ENCODE results near the gene EGLN3.
"Not testable (repeated sequence)": the region's sequence is repeated elsewhere in the genome, so short reads cannot be mapped to it uniquely, and the experiment has no call there.

The EGLN3 gene

DNA sequence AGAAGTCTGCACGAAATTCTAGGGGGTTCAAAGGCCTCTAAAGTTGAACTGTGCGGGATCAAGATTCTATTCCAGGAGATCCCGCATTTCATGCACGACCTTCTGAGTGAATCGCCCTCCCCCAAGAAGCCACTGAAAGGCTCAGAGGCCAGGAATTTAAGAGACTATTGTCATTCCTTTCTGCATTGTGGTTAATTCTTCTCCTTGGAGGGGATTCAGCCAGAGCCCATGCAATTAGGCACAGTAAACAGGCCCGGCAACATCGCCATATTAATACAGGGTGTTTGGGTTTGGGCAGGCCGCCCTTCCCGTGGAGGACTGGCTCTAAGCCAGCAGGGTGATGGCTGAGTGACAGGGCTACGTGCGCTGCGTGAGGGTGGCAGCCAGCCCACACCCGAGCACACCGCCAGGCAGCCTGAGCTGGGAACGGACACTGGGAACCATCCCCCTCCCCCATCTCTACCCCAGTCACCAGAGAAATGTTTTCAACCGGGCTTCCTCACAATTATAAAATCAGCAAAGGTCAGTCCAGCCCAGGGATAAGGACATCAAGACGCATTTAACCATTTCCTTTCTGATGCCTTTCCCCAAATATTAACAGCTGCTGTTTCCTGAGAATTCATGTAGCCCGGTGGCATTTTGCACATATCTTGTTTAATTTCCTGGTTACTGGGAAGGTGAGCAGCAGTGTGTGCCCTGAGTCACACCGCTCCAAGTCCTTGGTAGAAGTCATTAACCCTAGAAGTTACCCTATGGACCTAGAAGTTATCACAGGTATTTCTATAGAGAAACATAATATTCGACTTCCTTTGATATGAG, 12.5 kb downstream of the EGLN3 start:
- DNase-seq (ENCODE audit: low read depth in 2 of 3, low spot score in 1 of 3), result no peak

DNA sequence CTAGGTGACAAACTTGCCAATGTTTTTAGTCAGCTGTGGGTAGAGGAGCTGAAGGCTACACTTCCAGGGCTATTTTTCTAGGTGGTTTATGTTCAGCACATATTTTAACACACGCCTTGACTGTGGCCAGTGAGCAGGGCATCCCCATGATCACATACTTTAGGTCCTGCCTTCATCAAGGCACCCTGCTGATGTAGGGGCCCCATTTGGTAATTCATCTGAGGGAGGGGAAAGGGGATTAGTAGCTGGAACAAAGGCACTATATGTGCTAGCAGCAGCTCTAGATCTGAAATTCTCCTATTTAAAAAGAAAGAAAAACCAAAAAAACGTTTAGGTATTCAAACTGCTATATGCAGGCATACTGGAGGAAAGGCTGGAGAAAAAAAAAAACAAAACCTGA, 14.5 kb downstream of the EGLN3 start:
- no peak for DNase-seq (ENCODE audit: low read depth in 2 of 3, low spot score in 1 of 3)

DNA sequence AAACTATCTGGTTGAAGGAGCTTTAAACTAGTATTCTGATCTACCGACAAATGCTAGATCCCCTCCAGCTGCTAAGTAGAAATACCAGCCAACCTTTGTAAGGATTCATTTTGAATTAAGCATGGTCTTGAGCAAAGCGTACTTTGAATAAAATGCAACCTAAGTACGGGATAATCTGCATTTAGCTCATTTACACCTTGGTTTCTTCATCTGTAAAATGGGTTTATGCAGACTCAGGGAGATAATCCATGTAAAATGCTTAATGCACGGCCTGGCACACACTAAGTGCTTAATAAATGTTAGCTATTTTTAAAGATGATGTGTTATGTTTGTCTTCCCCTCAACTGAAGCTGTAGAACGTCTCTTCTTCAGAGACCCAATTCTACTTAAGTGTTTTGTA, 15.9 kb downstream of the EGLN3 start:
- no peak for DNase-seq (ENCODE audit: low read depth in 2 of 3, low spot score in 1 of 3)

DNA sequence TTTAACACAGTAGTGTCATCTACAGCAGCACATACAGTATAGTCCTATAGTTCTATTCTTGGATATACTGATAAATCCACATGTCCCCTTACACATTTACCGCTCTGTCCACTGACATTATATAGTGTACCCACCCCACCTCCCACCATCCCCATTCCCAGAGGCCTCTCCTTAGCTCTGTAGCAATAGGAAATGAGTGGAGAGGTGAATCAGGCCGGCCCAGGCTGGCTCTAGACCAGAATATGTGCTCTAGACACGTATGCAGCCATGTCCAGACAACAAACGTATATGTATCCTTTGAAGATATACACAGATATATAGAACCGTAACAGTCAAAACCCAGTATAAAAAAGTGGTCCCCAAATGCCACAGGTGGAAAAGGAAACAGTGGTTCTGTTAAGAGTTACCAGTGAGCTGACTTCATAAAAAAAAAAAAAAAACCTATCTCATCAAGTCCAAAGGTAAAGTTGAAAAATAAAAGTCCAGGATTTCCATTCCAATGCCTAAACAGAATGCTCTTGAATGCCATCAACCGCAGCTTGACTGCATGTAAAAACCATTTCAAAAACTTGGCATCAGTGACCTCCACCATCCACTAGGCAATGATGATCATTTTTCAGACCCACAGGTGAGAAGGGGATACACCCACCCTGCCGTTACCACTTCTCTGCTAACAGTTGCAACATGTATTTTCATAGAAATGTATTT, 16.7 kb downstream of the EGLN3 start:
- no peak for DNase-seq (ENCODE audit: low read depth in 2 of 3, low spot score in 1 of 3)

DNA sequence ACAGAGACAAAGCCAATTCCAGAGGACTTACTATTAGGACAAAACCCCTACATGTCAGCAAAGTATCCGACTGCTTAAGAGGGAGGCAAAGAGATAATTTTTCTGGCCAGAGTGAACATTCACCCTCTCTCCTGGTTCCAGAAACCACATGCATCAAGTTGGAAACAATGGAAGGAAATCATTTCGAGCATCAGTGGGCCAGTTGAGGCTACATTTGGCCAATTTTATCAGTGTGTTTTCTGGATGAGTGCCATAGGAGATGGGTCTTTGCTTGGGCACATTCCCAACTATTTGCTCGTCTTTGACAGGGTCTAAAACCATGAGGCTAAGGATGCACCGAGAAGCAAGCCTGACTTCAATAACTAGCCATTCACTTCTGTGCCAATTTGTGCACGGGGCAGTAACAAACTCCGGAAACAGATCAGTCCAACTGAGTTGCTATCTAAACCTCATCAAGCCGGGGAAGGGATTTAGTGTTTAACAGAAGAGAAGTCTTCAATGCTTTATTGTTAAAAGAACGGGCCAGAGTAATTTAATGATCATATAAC, 17.4 kb downstream of the EGLN3 start:
- DNase-seq (ENCODE audit: low read depth in 2 of 3, low spot score in 1 of 3), result no peak

DNA sequence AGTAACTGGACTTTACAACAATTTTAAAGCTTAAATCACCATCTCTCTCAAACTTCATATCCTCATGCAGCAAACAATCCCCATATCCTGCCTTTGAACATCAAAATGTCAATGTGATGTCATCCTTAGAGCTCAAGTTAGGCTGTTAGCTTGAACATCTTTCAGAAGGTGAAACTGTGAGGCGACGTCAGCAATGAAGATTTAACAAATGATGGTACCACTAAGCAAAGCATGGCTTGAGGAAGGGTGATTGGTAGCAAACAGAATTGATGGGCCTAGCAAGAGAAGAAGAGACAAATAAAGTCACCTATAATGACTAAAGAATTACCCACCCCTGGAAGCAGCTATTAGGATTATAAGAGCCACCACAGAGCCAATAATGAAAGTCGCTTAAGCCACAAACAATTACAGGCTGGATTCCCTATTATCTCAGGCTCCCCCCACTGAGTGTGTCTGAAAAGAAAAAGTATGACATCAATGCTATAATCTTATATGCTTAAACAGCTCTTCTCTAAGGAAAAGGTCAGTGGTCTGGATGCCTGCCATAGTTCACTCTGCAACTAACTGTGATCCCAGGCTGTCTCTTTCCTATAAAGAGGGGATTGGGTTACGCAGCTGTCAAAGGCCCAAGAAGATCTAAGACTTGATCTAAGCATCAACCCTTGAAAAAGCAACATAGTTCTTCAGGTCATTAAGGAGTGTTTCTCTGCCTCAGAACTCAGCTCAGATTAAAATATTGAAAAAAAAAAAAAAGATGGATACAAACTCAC, 18.1 kb downstream of the EGLN3 start:
- DNase-seq (ENCODE audit: low read depth in 2 of 3, low spot score in 1 of 3), result no peak

DNA sequence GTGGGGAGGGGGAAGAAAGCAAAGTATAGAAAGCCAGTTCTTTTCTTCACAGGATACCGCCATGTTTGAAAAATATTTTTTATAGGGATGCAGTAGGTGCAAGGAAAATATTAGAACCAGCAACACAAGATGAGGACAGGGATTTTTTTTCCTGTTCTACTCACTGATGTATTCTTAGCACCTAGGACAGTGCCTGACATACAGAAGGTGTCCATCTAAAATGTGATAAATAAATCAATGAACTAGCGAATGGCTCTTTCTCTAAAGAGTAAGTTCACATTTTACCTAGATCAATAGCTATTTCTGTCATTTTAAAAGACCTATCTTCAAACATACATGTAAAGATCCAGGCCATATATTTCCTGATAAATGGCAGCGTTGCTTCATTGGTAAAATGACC, 18.8 kb downstream of the EGLN3 start:
- DNase-seq (ENCODE audit: low read depth in 2 of 3, low spot score in 1 of 3), result no peak

DNA sequence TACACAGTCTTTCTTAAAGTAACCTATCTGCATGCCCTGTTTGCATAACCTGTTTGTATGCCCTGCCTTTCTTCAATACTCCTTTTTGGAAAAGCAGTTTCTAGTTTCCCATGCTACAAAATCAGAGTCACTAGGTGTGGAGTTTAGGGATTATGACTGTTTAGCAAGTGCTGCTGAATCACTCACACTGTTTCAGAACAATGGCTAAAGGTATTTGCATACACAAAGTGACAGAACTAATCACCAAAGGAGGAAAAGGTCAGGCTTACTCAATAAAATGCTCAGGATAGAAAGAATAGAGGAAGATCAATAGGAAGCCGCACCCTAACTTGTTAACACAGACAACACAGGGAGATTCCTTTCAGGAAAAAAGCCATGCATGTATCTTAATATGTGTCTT, 19.4 kb downstream of the EGLN3 start:
- DNase-seq (ENCODE audit: low read depth in 2 of 3, low spot score in 1 of 3), result no peak

DNA sequence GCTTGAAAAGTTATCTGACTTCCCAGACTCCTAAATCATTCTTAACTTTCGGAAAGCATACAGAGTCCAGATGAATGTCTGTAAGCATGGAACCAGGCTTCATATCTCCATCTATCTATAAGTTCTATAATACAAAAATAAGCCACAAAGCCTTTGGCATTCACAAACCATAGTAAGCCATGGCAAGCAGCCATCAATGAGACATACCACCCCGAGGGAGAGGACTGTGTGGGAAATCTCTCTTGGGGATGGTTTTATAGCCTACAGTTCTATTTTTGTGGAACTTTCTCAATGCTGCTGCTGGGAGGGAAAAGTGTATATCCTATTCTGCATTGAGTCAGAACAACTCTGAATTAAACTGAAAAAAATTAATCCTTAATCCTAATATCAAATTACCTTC, 20.4 kb downstream of the EGLN3 start:
- DNase-seq (ENCODE audit: low read depth in 2 of 3, low spot score in 1 of 3), result no peak

DNA sequence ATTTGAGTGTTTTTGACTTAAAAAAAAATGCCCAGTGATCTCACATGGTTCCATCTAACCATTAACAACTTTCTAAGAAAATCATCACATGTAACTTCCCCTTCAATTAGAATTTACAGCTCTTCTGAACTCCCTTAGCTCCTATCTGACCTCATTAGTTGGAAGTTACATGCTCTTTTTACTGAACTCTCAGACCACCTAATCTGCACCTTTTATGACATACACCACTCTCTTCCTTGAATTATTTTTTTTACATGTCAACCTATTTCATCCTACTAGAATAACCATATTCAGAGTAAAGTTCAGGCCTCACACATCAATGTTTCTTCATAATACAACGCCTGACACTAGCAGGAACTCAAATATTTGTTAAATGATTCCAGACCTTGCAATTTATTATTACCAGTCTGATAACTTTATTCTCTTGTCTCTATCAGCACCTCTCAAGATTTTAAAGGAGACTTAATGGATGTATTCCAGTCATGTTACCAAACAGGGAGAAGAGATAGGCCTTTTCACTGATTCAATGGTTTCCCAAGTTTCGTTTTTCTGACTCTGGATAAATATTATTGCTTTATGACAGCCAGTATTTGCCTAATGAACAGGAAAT, 21.0 kb downstream of the EGLN3 start:
- no peak for DNase-seq (ENCODE audit: low read depth in 2 of 3, low spot score in 1 of 3)

DNA sequence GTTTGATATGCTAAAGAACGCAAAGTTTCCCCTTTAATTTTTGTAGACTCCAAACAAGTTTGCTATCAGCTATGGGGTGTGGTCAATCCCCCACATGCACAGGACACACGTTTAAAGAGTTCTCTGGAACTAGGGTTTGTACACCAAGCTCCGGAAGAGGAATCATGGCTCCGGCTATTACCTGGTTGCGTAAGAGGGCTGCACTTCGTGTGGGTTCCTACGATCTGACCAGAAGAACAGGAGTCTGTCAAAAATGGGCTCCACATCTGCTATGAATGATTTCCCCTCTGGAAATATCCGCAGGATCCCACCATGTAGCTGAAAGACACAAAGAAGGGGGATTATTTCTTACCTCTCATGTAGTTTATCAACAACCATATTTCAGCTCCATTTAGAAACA, 22.0 kb downstream of the EGLN3 start:
- no peak for DNase-seq (ENCODE audit: low read depth in 2 of 3, low spot score in 1 of 3)

DNA sequence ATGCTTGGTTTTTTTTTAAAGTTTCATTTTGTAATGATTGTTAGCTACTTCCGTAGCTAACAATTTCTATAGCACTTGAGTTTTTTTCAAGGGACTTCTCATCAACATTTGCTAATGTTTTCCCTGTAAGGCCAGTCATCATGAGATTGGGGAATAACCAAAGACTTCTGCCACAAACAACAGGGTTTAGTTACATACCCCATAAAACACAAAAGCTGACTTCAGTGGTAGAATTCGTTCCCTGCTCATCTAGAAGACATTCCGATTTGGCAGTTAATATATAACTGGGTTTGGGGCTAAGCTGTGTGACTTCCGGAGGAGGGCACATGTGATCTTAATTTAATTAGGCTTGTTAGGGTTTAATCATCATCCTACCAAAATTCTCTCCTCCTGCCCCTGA, 22.9 kb downstream of the EGLN3 start:
- DNase-seq (ENCODE audit: low read depth in 2 of 3, low spot score in 1 of 3), result no peak

DNA sequence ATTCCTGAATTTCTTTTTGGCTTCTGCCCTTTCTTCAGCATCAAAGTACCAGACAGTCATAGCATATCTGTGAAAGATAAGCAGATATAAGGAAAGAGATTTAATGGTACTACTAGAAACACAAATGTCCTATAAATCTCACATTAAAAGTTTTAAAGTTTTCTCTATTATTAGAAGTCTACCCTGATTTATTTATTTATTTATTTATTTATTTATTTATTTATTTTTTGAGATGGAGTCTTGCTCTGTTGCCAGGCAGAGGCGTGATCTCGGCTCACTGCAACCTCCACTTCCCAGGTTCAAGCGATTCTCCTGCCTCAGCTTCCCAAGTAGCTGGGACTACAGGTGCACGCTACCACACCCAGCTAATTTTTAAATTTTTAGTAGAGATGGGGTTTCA, 23.9 kb downstream of the EGLN3 start:
- DNase-seq (ENCODE audit: low read depth in 2 of 3, low spot score in 1 of 3), result not testable (repeated sequence)

DNA sequence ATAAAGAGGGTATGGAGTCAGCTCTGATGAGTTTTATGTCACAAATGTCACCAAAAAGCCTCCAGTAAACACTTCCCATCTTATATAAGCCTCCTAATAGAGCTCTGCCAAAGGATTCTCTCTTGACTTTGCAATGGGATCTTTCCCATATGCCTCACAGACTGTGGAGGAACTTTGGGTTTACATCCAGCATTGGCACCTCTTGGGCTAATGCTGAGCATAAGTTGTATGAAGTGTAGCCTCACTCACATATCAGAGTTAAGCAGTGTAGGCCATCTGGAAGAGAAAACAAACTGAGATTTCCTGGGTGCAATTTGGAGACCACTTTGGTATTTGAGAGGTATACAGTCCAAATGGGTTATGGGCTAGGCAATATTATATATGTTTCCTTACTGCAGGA, 24.9 kb downstream of the EGLN3 start:
- no peak for DNase-seq (ENCODE audit: low read depth in 2 of 3, low spot score in 1 of 3)

DNA sequence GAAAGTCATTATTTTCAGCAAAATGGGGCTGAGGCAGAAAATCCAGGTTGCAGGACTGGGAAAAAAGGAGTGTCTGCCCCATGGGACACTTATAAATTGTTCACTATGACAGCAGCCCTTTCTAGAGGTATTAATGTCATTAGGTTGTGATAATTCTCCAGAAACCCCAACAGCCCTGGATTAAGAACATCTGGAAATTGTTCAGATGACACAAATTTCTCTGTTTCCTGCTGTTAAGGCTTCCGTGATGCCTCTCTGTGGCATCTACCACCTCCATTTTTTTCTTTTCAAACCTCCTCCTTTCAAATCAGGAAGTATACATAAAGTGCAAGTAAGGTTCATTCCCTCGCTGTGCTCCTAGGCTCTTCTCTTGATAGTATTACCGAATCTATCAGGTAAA, 25.6 kb downstream of the EGLN3 start:
- DNase-seq (ENCODE audit: low read depth in 2 of 3, low spot score in 1 of 3), result no peak

DNA sequence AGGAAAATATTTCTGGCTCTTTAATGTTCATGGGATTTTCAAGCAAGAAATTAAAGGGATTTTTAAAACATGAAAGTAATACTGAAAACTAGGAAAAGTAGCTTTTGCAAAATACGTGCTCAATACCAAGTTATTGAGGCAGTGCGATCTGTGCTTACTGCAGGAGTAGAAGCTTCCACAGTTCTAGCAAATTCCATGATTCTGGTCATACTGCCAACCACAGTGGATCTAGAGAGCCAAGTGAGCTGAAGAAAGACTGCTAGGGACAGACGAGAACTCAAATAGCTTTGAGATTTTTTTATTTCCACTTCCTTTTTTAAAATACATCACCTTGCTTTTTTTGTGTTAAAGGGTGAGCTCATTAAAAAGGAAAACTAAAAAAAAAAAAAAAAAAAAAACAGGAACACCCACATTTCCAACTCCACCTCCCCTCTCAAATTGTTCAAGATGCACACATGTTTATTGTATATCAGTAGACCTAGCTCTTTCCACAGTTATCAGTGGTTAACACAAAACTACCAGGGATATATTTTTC, 26.2 kb downstream of the EGLN3 start:
- DNase-seq (ENCODE audit: low read depth in 2 of 3, low spot score in 1 of 3), result no peak

DNA sequence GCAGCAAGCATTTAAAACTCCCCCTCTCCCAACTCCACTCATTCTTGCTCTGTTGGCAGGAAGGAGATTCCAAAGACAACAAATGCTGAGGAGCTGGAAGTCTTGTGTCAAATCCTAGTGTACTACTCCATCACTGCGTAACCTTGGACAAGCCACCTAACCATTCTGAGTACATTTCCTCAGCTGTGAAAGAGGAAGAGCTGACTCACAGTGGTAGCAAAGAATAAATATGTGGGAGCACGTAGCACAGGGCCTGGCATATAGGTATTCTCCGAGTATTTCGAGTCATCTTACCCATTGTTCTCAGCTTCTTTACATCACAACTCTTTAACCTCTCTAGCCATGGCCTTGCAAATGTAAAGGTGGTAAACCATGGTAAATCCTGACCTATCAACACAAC, 28.7 kb downstream of the EGLN3 start:
- no peak for DNase-seq (ENCODE audit: low read depth in 2 of 3, low spot score in 1 of 3)

DNA sequence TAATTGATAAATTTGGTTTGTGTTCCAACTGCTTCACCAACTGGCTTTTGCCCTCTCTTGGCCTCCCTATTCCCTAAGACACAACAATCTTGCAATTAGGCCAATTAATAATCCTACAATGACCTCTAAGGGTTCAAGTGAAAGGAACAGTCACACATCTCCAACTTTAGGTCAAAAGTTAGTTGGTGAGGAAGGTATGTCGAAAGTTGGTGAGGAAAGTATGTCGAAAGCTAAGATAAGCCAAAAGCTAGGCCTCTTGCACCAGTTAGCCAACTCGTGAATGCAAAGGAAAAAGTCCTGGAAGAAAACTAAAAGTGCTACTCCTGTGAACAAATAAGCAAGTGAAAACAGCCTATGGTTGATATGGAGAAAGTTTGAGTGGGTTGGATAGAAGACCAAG, 32.6 kb downstream of the EGLN3 start:
- no peak for DNase-seq (ENCODE audit: low read depth in 2 of 3, low spot score in 1 of 3)

DNA sequence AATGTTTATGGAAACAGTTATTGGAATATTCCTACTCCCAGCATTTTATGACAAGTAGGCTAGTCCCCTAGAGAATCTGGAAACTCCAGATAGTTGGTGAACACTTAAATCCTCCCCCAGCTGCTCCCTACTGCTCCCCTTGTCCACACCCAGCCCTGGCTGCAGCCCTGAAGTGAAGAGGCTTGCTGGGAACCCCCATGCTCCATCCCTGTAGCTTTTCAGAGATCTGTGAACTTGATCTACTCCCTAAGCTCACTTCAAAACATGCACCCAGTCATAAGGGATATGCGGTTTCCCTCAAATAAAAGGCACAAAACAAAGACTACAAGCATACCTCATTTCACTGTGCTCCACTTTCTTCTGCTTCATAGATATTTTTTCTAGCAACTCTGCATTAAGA, 33.2 kb downstream of the EGLN3 start:
- no peak for DNase-seq (ENCODE audit: low read depth in 2 of 3, low spot score in 1 of 3)

DNA sequence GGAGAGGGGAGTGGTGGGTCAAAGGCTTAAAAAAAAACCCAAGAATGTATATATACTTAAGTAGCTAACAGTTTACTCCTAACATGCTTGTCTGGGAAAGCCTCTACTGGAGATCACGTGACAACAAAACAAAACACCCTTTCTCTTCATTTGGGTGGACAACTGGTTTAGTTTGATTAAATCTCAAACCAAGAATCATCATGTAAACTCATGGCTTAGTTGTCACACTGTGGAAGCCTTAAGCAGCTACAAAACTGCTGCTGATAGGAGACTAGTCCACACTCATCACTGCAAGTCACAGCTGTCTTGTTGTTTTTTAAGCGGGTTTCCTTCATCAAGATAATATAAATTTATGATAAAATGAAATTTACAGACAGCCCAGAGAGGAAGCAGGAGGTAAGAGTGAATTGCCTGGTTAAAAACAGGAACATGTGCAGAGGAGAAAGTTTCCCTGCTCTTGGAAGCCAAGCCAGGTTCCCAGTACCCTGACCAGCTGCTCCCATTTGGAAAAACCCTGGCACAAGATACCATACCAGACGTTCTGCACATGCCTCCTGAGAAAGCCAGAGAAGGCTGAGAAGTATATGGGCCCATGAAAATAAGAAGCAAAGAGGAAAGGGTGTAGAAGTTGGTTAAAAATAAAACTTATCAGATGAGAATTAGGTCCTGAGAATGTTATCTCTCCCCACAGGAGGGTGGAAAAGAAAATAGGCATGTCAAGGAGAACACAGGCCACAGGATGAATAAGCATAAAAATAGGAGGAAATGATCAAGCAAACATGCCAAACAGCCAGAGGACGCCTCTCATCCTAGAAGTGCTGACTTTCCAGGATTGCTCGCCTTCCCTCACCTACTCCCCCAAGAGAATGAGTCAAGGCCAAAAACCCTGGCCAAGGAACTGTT, 34.0 kb downstream of the EGLN3 start:
- DNase-seq (ENCODE audit: low read depth in 2 of 3, low spot score in 1 of 3), result no peak

Data from stimulated activated CD4-positive, alpha-beta T cell treated with anti-CD3 and anti-CD28 coated beads, Interleukin-12 subunit alpha, Interleukin-12 subunit beta, amount 100 ng/mL, for 48 hours (primary cell).